Esophagus muscularis mucosa (tissue), 4 donors: ENCODE results near the gene DDX23. TPM values are rescaled to one million over a fixed set of nuclear protein-coding genes. Genes with fewer than 3 reads are reported as not detected.

Experiments used
- DNase-seq: peaks from one replicate; pipeline ENCODE4 v3.0.0-alpha.2; 2017; ENCODE audit errors: extremely low spot score
- H3K27ac ChIP-seq, 4 donors: fragments of 200-600 bp; sonication (generic); replicated peaks in 1 of 4; 1 replicate in 3 of 4; 2 replicates in 1 of 4; pipeline ENCODE4 v1.5.1; 2016 to 2019; ENCODE audit warnings: mild to moderate bottlenecking in 1 of 4
- H3K27me3 ChIP-seq, 4 donors: fragments of 200-600 bp; sonication (generic); one replicate each; pipeline versions ENCODE4 v1.5.1 to v1.6.0; 2016 to 2019
- H3K36me3 ChIP-seq, 4 donors: fragments of 200-600 bp; sonication (generic); one replicate each; pipeline ENCODE4 v1.5.1; 2016 to 2019
- H3K4me1 ChIP-seq, 4 donors: fragments of 200-600 bp; sonication (generic); one replicate each; pipeline ENCODE4 v1.5.1; 2016 to 2019
- H3K4me3 ChIP-seq, 4 donors: fragments of 200-600 bp; sonication (generic); 1 replicate in 2 of 4; 2 replicates in 2 of 4; pipeline ENCODE4 v1.5.1; 2016 to 2019; ENCODE audit warnings: mild to moderate bottlenecking in 4 of 4, moderate library complexity in 1 of 4
- H3K9me3 ChIP-seq, 4 donors: fragments of 200-600 bp; sonication (generic); 1 replicate in 3 of 4; 2 replicates in 1 of 4; pipeline ENCODE4 v1.5.1; 2016 to 2019
- EP300 ChIP-seq: sonication (generic); formaldehyde crosslinking; IDR thresholded peaks from one replicate; pipeline ENCODE4 v1.6.1; 2017; ENCODE audit warnings: antibody characterized with exemption
- POLR2AphosphoS5 ChIP-seq, 2 donors: sonication (generic); formaldehyde crosslinking; IDR thresholded peaks; one replicate each; pipeline ENCODE4 v1.6.1; 2017; ENCODE audit warnings: antibody characterized with exemption in 2 of 2
- WGBS: methylation state at CpG from one replicate; pipeline ENCODE4 v1.1.5; 2018; 5-methylcytosine and 5-hydroxymethylcytosine counted together
- intact Hi-C: fragments of 100-400 bp; cut with DNase I; formaldehyde crosslinking; loops from one replicate; pipeline ENCODE4 v1.15.1; 2023
- small RNA-seq, 3 donors: library from RNA; depleted of rRNA; stranded (forward); fragments of <200 nt; gene quantifications; one replicate each; pipeline ENCODE3, GENCODE V24; 2016
- total RNA-seq, 4 donors: library from RNA; depleted of rRNA; stranded (reverse); fragments of >200 nt; gene quantifications; one replicate each; pipeline versions ENCODE4 v1.1.0 to v1.2.1, GENCODE V29; 2016

DDX23 gene
- total RNA-seq, 4 donors from 2014 or later = 51.1 to 88.3 (median 74.1) TPM

DNA sequence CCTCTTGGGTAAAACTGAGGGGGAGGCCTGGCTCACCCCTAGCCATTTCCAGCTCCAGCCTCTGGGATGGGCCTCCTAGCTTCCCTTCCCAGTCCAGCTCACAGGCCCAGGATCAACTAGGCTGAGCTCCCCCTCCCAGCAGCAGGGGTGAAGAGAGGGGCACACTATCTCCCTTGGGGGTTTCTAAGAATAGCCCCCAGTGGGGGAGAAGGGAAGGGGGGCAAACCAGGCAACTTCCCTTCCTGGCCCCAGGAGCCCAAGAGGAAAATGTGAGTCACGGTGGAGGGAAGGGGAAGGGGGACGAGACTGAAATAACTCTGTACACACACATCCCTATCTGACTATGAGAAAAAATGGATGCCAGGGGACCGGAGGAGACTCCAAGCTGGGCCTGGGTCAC lies 72.1 kb downstream of the DDX23 start:
- intact Hi-C loops = no loop called here
- no peaks in the 10 kb centered on the region for H3K27me3 ChIP-seq
- DNase-seq = no peak
- no peak for TF ChIP-seq EP300
- TF ChIP-seq POLR2AphosphoS5 (IDR thresholded peaks at IDR 0.05) = peak in 1 of 2 donors; percentile 51
- H3K36me3 ChIP-seq = peaks cover 0 to 52% (median 50%) of the 10 kb centered on the region in 4 donors
- H3K4me1 ChIP-seq = peaks cover 29 to 72% (median 35%) of the 10 kb centered on the region in 4 donors
- H3K9me3 ChIP-seq = no peaks in the 10 kb centered on the region
- no peak overlapping the region for H3K4me3 ChIP-seq
- WGBS = 23% methylated on average over 3 of the region's 3 CpGs
- H3K27ac ChIP-seq = peak overlapping the region in 3 of 4 donors; percentile 37 to 52 (median 45)

Small RNAs within 50 kb of the gene (small RNA-seq; reads per million reads assigned to genes)
- gene RF00019 (0 reads per million in 3 donors), gene RNU6-600P (0 reads per million in 3 donors)

Other genes with a start within 250 kb of the DDX23 start
- 10 to 100 TPM; 41.3 to 58.8 (median 43.4) TPM for gene KANSL2, start 169.9 kb downstream of the DDX23 start, total RNA-seq
- gene CCNT1, start 135.5 kb downstream of the DDX23 start, total RNA-seq = 10 to 100 TPM; 18.8 to 22.0 (median 19.8) TPM
- 10 to 100 TPM; 17.9 to 35.5 (median 24.0) TPM for gene ADCY6, start 63.1 kb downstream of the DDX23 start, total RNA-seq
- 10 to 100 TPM; 11.6 to 41.0 (median 28.4) TPM for gene CACNB3, start 33.7 kb downstream of the DDX23 start, total RNA-seq
- gene RND1, start 13.7 kb upstream of the DDX23 start, total RNA-seq = 1 to 10 TPM in 1 of 4 donors, under 1 TPM in 2, not detected in 1; 0.29 to 6.5 (median 0.32) TPM
- 1 to 10 TPM; 4.9 to 8.1 (median 7.8) TPM for gene FKBP11, start 73.3 kb upstream of the DDX23 start, total RNA-seq
- 10 to 100 TPM; 42.8 to 71.9 (median 65.1) TPM for gene ARF3, start 105.3 kb upstream of the DDX23 start, total RNA-seq
- 1 to 10 TPM in 2 of 4 donors, under 1 TPM in 2; 0.92 to 1.8 (median 1.1) TPM for gene WNT10B, start 119.6 kb upstream of the DDX23 start, total RNA-seq
- not detected for gene WNT1, start 126.2 kb upstream of the DDX23 start, total RNA-seq
- gene DDN, start 147.2 kb upstream of the DDX23 start, total RNA-seq = under 1 TPM in 1 of 4 donors, not detected in 3; 0.11 TPM
- gene PRKAG1, start 166.6 kb upstream of the DDX23 start, total RNA-seq = 10 to 100 TPM; 52.0 to 70.6 (median 64.3) TPM
- 10 to 100 TPM; 47.2 to 85.2 (median 76.2) TPM for gene KMT2D, start 208.6 kb upstream of the DDX23 start, total RNA-seq
- under 1 TPM in 2 of 4 donors, not detected in 2; 0.40 to 0.97 TPM for gene RHEBL1, start 217.8 kb upstream of the DDX23 start, total RNA-seq
- 1 to 10 TPM in 3 of 4 donors, under 1 TPM in 1; 0.66 to 3.0 (median 1.9) TPM for gene DHH, start 242.6 kb upstream of the DDX23 start, total RNA-seq